Measurements from ENCODE around the gene THOC1. TPM values are rescaled to one million over a fixed set of nuclear protein-coding genes. Genes with fewer than 3 reads are reported as not detected.
"Not testable (repeated sequence)": the region's sequence is repeated elsewhere in the genome, so short reads cannot be mapped to it uniquely, and the experiment has no call there.

Gene THOC1, protein sequence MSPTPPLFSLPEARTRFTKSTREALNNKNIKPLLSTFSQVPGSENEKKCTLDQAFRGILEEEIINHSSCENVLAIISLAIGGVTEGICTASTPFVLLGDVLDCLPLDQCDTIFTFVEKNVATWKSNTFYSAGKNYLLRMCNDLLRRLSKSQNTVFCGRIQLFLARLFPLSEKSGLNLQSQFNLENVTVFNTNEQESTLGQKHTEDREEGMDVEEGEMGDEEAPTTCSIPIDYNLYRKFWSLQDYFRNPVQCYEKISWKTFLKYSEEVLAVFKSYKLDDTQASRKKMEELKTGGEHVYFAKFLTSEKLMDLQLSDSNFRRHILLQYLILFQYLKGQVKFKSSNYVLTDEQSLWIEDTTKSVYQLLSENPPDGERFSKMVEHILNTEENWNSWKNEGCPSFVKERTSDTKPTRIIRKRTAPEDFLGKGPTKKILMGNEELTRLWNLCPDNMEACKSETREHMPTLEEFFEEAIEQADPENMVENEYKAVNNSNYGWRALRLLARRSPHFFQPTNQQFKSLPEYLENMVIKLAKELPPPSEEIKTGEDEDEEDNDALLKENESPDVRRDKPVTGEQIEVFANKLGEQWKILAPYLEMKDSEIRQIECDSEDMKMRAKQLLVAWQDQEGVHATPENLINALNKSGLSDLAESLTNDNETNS
- total RNA-seq, result 10 to 100 TPM; 86.0 to 88.5 TPM
- polyA plus RNA-seq, result 10 to 100 TPM; 12.4 to 16.4 (median 15.2) TPM
- 69.9 to 119 (median 97.4) reads per million in 6 experiments for total RNA-seq

- Mint-ChIP-seq H3K4me1 (peaks cover 15 to 48% (median 45%) of the 10 kb centered on the region in 4 donors), H3K27me3 (no peaks in the 10 kb centered on the region), H3K4me3 (peak within 1 kb of the TSS; percentile 93 to 100 (median 98)), H3K36me3 (peaks cover 10 to 28% (median 11%) of the 10 kb centered on the region in 3 donors), H3K9me3 (no peaks in the 10 kb centered on the region), H3K27ac (peak within 1 kb of the TSS; percentile 93 to 100 (median 100))
- ATAC-seq (peak; percentile 93 to 94), DNase-seq (peak; percentile 84 to 95 (median 94))
- POLR2A ChIA-PET, result interaction anchor here (0.7 to 1.8 kb wide), 12 partner anchors 9 to 563 kb away, joined by 3 to 22 read pairs (median 4); partner anchors contain the start of genes ENOSF1 and USP14
Measured at GRCh38 chr18:267688-268552, at the start of gene THOC1. THOC1 (minus strand) TSS chr18:268047; CDS start chr18:268019, 28 bp downstream.

- no peak overlapping the region for H3K4me3 Mint-ChIP-seq
- no peak overlapping the region for H3K27ac Mint-ChIP-seq
- POLR2A ChIA-PET, result no interaction called here
- ATAC-seq (no peak), DNase-seq (no peak)
- no peaks in the 10 kb centered on the region for H3K9me3 Mint-ChIP-seq
- H3K36me3 Mint-ChIP-seq, result no peaks in the 10 kb centered on the region
- peaks cover 0 to 6% (median 0%) of the 10 kb centered on the region in 5 donors for H3K27me3 Mint-ChIP-seq
- peaks cover 3 to 7% (median 5%) of the 10 kb centered on the region in 4 donors for H3K4me1 Mint-ChIP-seq
Measured at GRCh38 chr18:317618-318017, 49.8 kb upstream of the THOC1 start.

- no peak for ATAC-seq
- Mint-ChIP-seq H3K27me3 (peaks cover 0 to 4% (median 1%) of the 10 kb centered on the region in 5 donors), H3K9me3 (no peaks in the 10 kb centered on the region), H3K4me3 (no peak overlapping the region), H3K4me1 (no peaks in the 10 kb centered on the region), H3K27ac (no peak overlapping the region), H3K36me3 (no peaks in the 10 kb centered on the region)
- no peak for DNase-seq
- POLR2A ChIA-PET, result no interaction called here
Measured at GRCh38 chr18:316393-316792, 48.5 kb upstream of the THOC1 start.

GRCh38 chr18:313931-314330 is 46.1 kb upstream of the THOC1 start:
- no peak overlapping the region for H3K4me3 Mint-ChIP-seq
- no peak overlapping the region for H3K27ac Mint-ChIP-seq
- POLR2A ChIA-PET, result no interaction called here
- peaks cover 0 to 9% (median 1%) of the 10 kb centered on the region in 5 donors for H3K27me3 Mint-ChIP-seq
- ATAC-seq (no peak), DNase-seq (no peak)
- H3K4me1 Mint-ChIP-seq, result no peaks in the 10 kb centered on the region
- H3K9me3 Mint-ChIP-seq, result no peaks in the 10 kb centered on the region
- H3K36me3 Mint-ChIP-seq, result no peaks in the 10 kb centered on the region

DNA sequence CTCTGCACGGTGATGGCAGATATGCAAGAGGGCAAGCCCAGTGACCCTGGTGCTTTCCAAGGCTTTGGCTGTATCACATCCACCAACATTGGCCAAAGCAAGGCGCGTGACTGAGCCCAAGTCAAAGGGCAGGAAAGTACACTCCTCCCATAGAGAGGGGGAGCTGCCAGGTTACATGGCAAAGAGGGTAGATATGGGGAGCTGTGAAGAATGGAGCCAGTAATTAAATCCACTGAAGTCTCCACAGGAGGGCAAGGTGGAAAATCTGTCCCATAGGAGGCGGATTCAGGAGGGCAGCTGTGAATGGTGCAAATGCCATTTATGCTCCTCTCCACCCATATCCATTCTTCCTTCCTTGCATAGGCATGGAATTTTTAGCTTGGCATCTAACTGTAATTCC is 44.6 kb upstream of the THOC1 start:
- DNase-seq (no peak), ATAC-seq (no peak)
- no peak overlapping the region for H3K4me3 Mint-ChIP-seq
- no peaks in the 10 kb centered on the region for H3K9me3 Mint-ChIP-seq
- POLR2A ChIA-PET, result no interaction called here
- peaks cover 2 to 18% (median 3%) of the 10 kb centered on the region in 5 donors for H3K27me3 Mint-ChIP-seq
- no peaks in the 10 kb centered on the region for H3K4me1 Mint-ChIP-seq
- H3K27ac Mint-ChIP-seq, result no peak overlapping the region
- no peaks in the 10 kb centered on the region for H3K36me3 Mint-ChIP-seq

DNA sequence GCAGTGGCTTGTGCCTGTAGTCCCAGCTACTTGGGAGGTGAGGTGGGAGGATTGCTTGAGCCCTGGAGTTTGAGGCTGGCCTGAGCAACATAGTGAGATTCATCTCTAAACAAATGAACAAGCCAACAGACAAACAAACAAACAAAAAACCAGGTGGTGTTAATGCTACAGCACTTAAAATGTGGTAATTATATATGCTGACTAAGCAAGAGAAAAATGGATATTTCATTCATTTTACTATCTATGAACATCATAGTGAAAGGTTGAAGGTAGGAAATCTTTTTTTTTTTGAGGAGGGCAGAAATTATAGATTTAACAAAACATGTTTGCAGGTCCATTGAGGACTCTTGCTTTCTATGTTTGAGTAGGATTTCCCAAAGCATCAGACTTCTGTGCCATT is 42.2 kb upstream of the THOC1 start:
- no peaks in the 10 kb centered on the region for H3K4me1 Mint-ChIP-seq
- no peak overlapping the region for H3K4me3 Mint-ChIP-seq
- no peaks in the 10 kb centered on the region for H3K36me3 Mint-ChIP-seq
- no peak for ATAC-seq
- H3K27ac Mint-ChIP-seq, result no peak overlapping the region
- H3K9me3 Mint-ChIP-seq, result no peaks in the 10 kb centered on the region
- POLR2A ChIA-PET, result interaction anchor here (1.2 kb wide), 1 partner anchor 43 kb away, joined by 6 read pairs; the partner anchor contains the start of gene THOC1
- no peak for DNase-seq
- H3K27me3 Mint-ChIP-seq, result peaks cover 4 to 37% (median 16%) of the 10 kb centered on the region in 5 donors

DNA sequence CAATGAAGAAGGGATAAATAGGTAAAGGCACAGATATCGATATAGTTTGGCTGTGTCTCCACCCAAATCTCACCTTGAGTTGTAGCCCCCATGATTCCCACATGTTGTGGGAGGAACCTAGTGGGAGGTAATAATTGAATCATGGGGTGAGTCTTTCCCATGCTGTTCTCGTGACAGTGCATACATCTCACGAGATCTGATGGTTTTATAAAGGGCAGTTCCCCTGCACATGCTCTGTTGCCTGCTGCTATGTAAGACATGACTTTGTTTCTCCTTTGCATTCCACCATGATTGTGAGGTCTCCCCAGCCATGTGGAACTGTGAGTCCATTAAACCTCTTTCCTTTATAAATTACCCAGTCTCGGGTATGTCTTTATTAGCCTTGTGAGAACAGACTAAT is 40.2 kb upstream of the THOC1 start:
- POLR2A ChIA-PET, result not testable (repeated sequence)

GRCh38 chr18:306608-307255 is 38.9 kb upstream of the THOC1 start:
- H3K9me3 Mint-ChIP-seq, result peaks cover 0 to 2% (median 0%) of the 10 kb centered on the region in 9 donors

More for the DNA sequence above, 40.2 kb upstream of the THOC1 start:
- not testable (repeated sequence) for ATAC-seq, H3K4me1 Mint-ChIP-seq, H3K4me3 Mint-ChIP-seq, H3K36me3 Mint-ChIP-seq, H3K9me3 Mint-ChIP-seq, H3K27ac Mint-ChIP-seq, DNase-seq
- H3K27me3 Mint-ChIP-seq, result peaks cover 4 to 37% (median 16%) of the 10 kb centered on the region in 5 donors

GRCh38 chr18:305003-305501 is 37.2 kb upstream of the THOC1 start:
- no peak overlapping the region for H3K27ac Mint-ChIP-seq
- POLR2A ChIA-PET, result no interaction called here
- peaks cover 0 to 3% (median 0%) of the 10 kb centered on the region in 9 donors for H3K9me3 Mint-ChIP-seq
- peaks cover 4 to 28% (median 11%) of the 10 kb centered on the region in 5 donors for H3K27me3 Mint-ChIP-seq
- no peaks in the 10 kb centered on the region for H3K36me3 Mint-ChIP-seq
- H3K4me3 Mint-ChIP-seq, result no peak overlapping the region
- ATAC-seq, result no peak
- H3K4me1 Mint-ChIP-seq, result no peaks in the 10 kb centered on the region
- DNase-seq, result no peak

More at GRCh38 chr18:306608-307255, 38.9 kb upstream of the THOC1 start:
- Mint-ChIP-seq H3K36me3 (no peaks in the 10 kb centered on the region), H3K27ac (no peak overlapping the region), H3K4me1 (no peaks in the 10 kb centered on the region), H3K4me3 (no peak overlapping the region), H3K27me3 (peaks cover 4 to 37% (median 16%) of the 10 kb centered on the region in 5 donors)
- POLR2A ChIA-PET, result no interaction called here
- no peak for ATAC-seq
- no peak for DNase-seq

DNA sequence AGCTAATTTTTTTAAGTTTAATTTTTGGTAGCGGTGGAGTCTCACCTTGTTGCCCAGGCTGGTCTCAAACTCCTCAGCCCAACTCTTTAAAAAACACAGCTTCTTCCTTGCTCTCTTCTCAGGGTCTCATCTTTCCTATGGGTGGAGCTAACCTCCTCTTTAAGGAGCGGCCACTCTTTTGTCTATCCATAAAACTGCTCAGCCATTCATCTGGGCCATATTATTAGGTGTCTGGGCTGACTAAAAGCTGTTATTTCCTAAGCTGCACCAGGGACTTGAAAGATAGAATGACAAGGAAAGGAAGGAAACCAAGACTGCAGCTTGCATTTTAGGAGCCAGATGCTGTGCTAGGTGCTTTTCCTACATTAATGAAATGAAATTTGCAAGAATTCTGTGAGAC is 35.8 kb upstream of the THOC1 start:
- POLR2A ChIA-PET, result no interaction called here
- H3K27me3 Mint-ChIP-seq, result peaks cover 4 to 28% (median 11%) of the 10 kb centered on the region in 5 donors
- no peak for ATAC-seq
- no peaks in the 10 kb centered on the region for H3K36me3 Mint-ChIP-seq
- no peak for DNase-seq
- H3K27ac Mint-ChIP-seq, result no peak overlapping the region
- H3K4me3 Mint-ChIP-seq, result no peak overlapping the region
- no peaks in the 10 kb centered on the region for H3K4me1 Mint-ChIP-seq
- peaks cover 0 to 3% (median 0%) of the 10 kb centered on the region in 9 donors for H3K9me3 Mint-ChIP-seq

GRCh38 chr18:303011-303410 is 35.2 kb upstream of the THOC1 start:
- POLR2A ChIA-PET, result no interaction called here
- H3K4me1 Mint-ChIP-seq, result no peaks in the 10 kb centered on the region
- H3K27me3 Mint-ChIP-seq, result peaks cover 4 to 25% (median 11%) of the 10 kb centered on the region in 5 donors
- DNase-seq, result no peak
- no peak overlapping the region for H3K4me3 Mint-ChIP-seq
- ATAC-seq, result no peak
- H3K36me3 Mint-ChIP-seq, result no peaks in the 10 kb centered on the region
- H3K27ac Mint-ChIP-seq, result no peak overlapping the region
- peaks cover 0 to 3% (median 0%) of the 10 kb centered on the region in 9 donors for H3K9me3 Mint-ChIP-seq

DNA sequence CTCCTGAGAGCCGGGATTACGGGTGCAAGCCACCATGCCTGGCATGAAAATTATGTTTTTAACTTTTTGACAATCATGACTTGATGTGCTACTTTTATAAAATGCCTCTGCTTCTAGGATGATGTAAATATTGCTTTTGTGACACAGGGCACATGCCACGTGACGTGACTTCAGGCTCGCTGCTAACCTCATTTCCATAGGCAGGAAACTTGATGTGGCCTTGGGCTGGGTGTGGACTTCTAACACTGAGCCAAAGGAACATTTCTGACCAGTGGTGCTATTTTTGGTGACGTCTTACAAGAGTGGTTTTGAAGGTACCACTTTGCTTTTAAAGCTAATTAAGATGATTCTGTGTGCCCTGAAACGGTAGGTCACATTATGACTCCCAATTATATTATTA is 34.2 kb upstream of the THOC1 start:
- peaks cover 0 to 3% (median 0%) of the 10 kb centered on the region in 9 donors for H3K9me3 Mint-ChIP-seq
- no peak for ATAC-seq
- peaks cover 0 to 16% (median 6%) of the 10 kb centered on the region in 5 donors for H3K27me3 Mint-ChIP-seq
- no peak overlapping the region for H3K4me3 Mint-ChIP-seq
- no peaks in the 10 kb centered on the region for H3K4me1 Mint-ChIP-seq
- POLR2A ChIA-PET, result no interaction called here
- no peak for DNase-seq
- no peak overlapping the region for H3K27ac Mint-ChIP-seq
- H3K36me3 Mint-ChIP-seq, result no peaks in the 10 kb centered on the region

All from naive thymus-derived CD8-positive, alpha-beta T cell (primary cell).